Lung (tissue), 12 donors: ENCODE data around the gene TCF7. TPM values are rescaled to one million over a fixed set of nuclear protein-coding genes. Genes with fewer than 3 reads are reported as not detected.

Experiments used
- ATAC-seq: fragments of 200-7000 bp; cut with Tn5 transposase; one replicate; pipeline ENCODE4 v1.9.1; 2020; ENCODE audit warnings: moderate number of reproducible peaks; ENCODE audit not compliant: insufficient read depth, low FRiP score
- DNase-seq, 3 donors: peaks; one replicate each; pipeline ENCODE4 v3.0.0-alpha.2; 2013 to 2017
- H3K27ac ChIP-seq, 2 donors: one replicate each; pipeline ENCODE4 v1.5.1; 2013; ENCODE audit warnings: mild to moderate bottlenecking in 2 of 2, moderate library complexity in 2 of 2, control low read depth in 1 of 2, inconsistent platforms in 1 of 2, low read depth in 1 of 2, low read length in 1 of 2
- H3K27me3 ChIP-seq, 3 donors: one replicate each; pipeline ENCODE4 v1.5.1; 2013; ENCODE audit warnings: low read length in 2 of 3; ENCODE audit not compliant: control insufficient read depth in 3 of 3, insufficient read depth in 3 of 3
- H3K36me3 ChIP-seq, 4 donors: one replicate each; pipeline ENCODE4 v1.5.1; 2013; ENCODE audit warnings: low read length in 4 of 4, mild to moderate bottlenecking in 1 of 4, moderate library complexity in 1 of 4; ENCODE audit not compliant: control insufficient read depth in 4 of 4, insufficient read depth in 4 of 4
- H3K4me1 ChIP-seq, 5 donors: one replicate each; pipeline ENCODE4 v1.5.1; 2013; ENCODE audit warnings: low read length in 5 of 5, mild to moderate bottlenecking in 2 of 5, moderate library complexity in 1 of 5; ENCODE audit not compliant: control insufficient read depth in 5 of 5, insufficient read depth in 5 of 5
- H3K4me3 ChIP-seq: one replicate; pipeline ENCODE4 v1.5.1; 2013; ENCODE audit warnings: mild to moderate bottlenecking, control low read depth, moderate library complexity
- H3K9ac ChIP-seq, 2 donors: one replicate each; pipeline ENCODE4 v1.5.1; 2013; ENCODE audit warnings: low read length in 2 of 2, control low read depth in 1 of 2; ENCODE audit not compliant: insufficient read depth in 1 of 2
- H3K9me3 ChIP-seq, 4 donors: one replicate each; pipeline ENCODE4 v1.5.1; 2013; ENCODE audit warnings: low read length in 3 of 4, mild to moderate bottlenecking in 1 of 4, moderate library complexity in 1 of 4; ENCODE audit not compliant: control insufficient read depth in 4 of 4, insufficient read depth in 3 of 4
- CTCF ChIP-seq: IDR thresholded peaks from 2 replicates; pipeline ENCODE4 v1.5.1; 2012; ENCODE audit warnings: mild to moderate bottlenecking; ENCODE audit errors: control extremely low read depth, extremely low read depth
- WGBS, 2 donors: extraction: QIAGEN DNeasy Blood & Tissue Kit; methylation state at CpG; one replicate each; pipeline ENCODE4 v1.1.7; 2013; 5-methylcytosine and 5-hydroxymethylcytosine counted together
- polyA plus RNA-seq, 2 donors: library from polyadenylated mRNA; stranded (reverse); fragments of 200-250 nt; gene quantifications; one replicate each; pipeline ENCODE4 v1.2.1, GENCODE V29; 2013
- total RNA-seq, 2 donors: library from RNA; depleted of rRNA in 1 of 2; stranded (reverse); fragments of >200 nt in 1 of 2; gene quantifications; one replicate each; pipeline ENCODE4 v1.2.1, GENCODE V29; 2014 to 2021
- donor health status: control.
- donor health status: control.
- donor health status: Bipolar disorder and iron deficiency.
- donor health status: healthy.
- donor health status: DM: yes; HTN: yes; CAD: no.

Gene TCF7
- total and polyA plus RNA-seq, 4 donors = 2.9 to 6.0 (median 3.4) TPM

GRCh38 chr5:134116286-134116685 is 1.8 kb downstream of the TCF7 start:
- no peak overlapping the region for H3K9ac ChIP-seq
- ATAC-seq (no peak), DNase-seq (no peak)
- no peak overlapping the region for H3K27ac ChIP-seq
- H3K9me3 ChIP-seq = no peaks in the 10 kb centered on the region
- peaks cover 0 to 15% (median 4%) of the 10 kb centered on the region in 5 donors for H3K4me1 ChIP-seq
- peaks cover 0 to 2% (median under 1%) of the 10 kb centered on the region in 4 donors for H3K36me3 ChIP-seq
- no peak for TF ChIP-seq CTCF
- 92 to 93% methylated on average over 10 of the region's 10 CpGs for WGBS, 2 donors
- H3K27me3 ChIP-seq = peaks cover 0 to 11% (median 10%) of the 10 kb centered on the region in 3 donors
- H3K4me3 ChIP-seq = no peak overlapping the region

- H3K36me3 ChIP-seq = peaks cover 0 to 2% (median under 1%) of the 10 kb centered on the region in 4 donors
- no peak for DNase-seq
- peaks cover 0 to 15% (median 4%) of the 10 kb centered on the region in 5 donors for H3K4me1 ChIP-seq
- no peaks in the 10 kb centered on the region for H3K9me3 ChIP-seq
- ATAC-seq = no peak
- no peak overlapping the region for H3K9ac ChIP-seq
- 94% methylated on average over 12 of the region's 12 CpGs for WGBS, 2 donors
- no peak for TF ChIP-seq CTCF
- no peak overlapping the region for H3K4me3 ChIP-seq
- H3K27me3 ChIP-seq = peaks cover 0 to 10% (median 10%) of the 10 kb centered on the region in 3 donors
- no peak overlapping the region for H3K27ac ChIP-seq
These were observed 2.6 kb downstream of the TCF7 start for GRCh38 chr5:134116789-134117761.

GRCh38 chr5:134118212-134118835 is 3.8 kb downstream of the TCF7 start:
- Histone ChIP-seq H3K9me3 (no peaks in the 10 kb centered on the region), H3K27ac (no peak overlapping the region), H3K9ac (no peak overlapping the region), H3K27me3 (peaks cover 0 to 4% (median 3%) of the 10 kb centered on the region in 3 donors), H3K4me3 (no peak overlapping the region), H3K36me3 (peaks cover 0 to 4% (median 2%) of the 10 kb centered on the region in 4 donors), H3K4me1 (peaks cover 0 to 15% (median 4%) of the 10 kb centered on the region in 5 donors)
- WGBS, 2 donors = 82% methylated on average over 4 of the region's 4 CpGs
- DNase-seq = no peak
- no peak for ATAC-seq
- no peak for TF ChIP-seq CTCF
